HG03565 (cell line): ENCODE results near the gene SERINC2.

Source experiments
- ATAC-seq: cut with Tn5 transposase; IDR thresholded peaks from one replicate; pipeline ENCODE4 v1.9.1; 2021; ENCODE audit warnings: mild to moderate bottlenecking, moderate library complexity; ENCODE audit not compliant: unreplicated experiment

The SERINC2 gene

GRCh38 chr1:31432592-31433395 lies 19.8 kb downstream of the SERINC2 start:
- ATAC-seq: no peak

- no peak for ATAC-seq
Observed at GRCh38 chr1:31433396-31433930, 20.4 kb downstream of the SERINC2 start.

- no peak for ATAC-seq
Observed at GRCh38 chr1:31434101-31434871, 21.3 kb downstream of the SERINC2 start.

- ATAC-seq: no peak
Observed at GRCh38 chr1:31434979-31435378, 22.0 kb downstream of the SERINC2 start.

GRCh38 chr1:31435471-31436409 lies 22.7 kb downstream of the SERINC2 start:
- ATAC-seq: no peak

- ATAC-seq: no peak
Observed at GRCh38 chr1:31436596-31437432, 23.8 kb downstream of the SERINC2 start.

- ATAC-seq: no peak
Observed at GRCh38 chr1:31437433-31438037, 24.5 kb downstream of the SERINC2 start.

- no peak for ATAC-seq
Observed at GRCh38 chr1:31439276-31439675, 26.3 kb downstream of the SERINC2 start.

GRCh38 chr1:31441073-31441472 lies 28.1 kb downstream of the SERINC2 start:
- ATAC-seq: no peak

- ATAC-seq: no peak
Observed at GRCh38 chr1:31441558-31441957, 28.5 kb downstream of the SERINC2 start.

- no peak for ATAC-seq
Observed at GRCh38 chr1:31441970-31442647, 29.1 kb downstream of the SERINC2 start.

- ATAC-seq: no peak
Observed at GRCh38 chr1:31442648-31442994, 29.6 kb downstream of the SERINC2 start.

- ATAC-seq: no peak
Observed at GRCh38 chr1:31443673-31444072, 30.7 kb downstream of the SERINC2 start.

- ATAC-seq: no peak
Observed at GRCh38 chr1:31444725-31445448, 31.9 kb downstream of the SERINC2 start.

GRCh38 chr1:31445951-31446350 lies 32.9 kb downstream of the SERINC2 start:
- ATAC-seq: no peak

GRCh38 chr1:31447210-31447609 lies 34.2 kb downstream of the SERINC2 start:
- ATAC-seq: no peak

GRCh38 chr1:31453384-31454079 lies 40.5 kb downstream of the SERINC2 start:
- ATAC-seq: no peak
